Endothelial cell of umbilical vein (primary cell): ENCODE data around the gene PPM1F.

ENCODE experiments used
- EZH2 ChIP-seq: IDR thresholded peaks from 2 replicates; pipeline ENCODE4 v1.6.1; 2012; ENCODE audit warnings: borderline replicate concordance, low read depth, mild to moderate bottlenecking, moderate library complexity, low read length, inconsistent platforms; ENCODE audit not compliant: severe bottlenecking
- FOS ChIP-seq: IDR thresholded peaks from 2 replicates; pipeline ENCODE4 v1.6.1; 2011; ENCODE audit warnings: mild to moderate bottlenecking, low read length, moderate library complexity, borderline replicate concordance; ENCODE audit not compliant: insufficient read depth
- GATA2 ChIP-seq: IDR thresholded peaks from 2 replicates; pipeline ENCODE4 v1.7.0; 2011; ENCODE audit warnings: low read depth, mild to moderate bottlenecking, moderate library complexity, mixed read lengths, low read length; ENCODE audit not compliant: insufficient read length, insufficient read depth
- JUN ChIP-seq: IDR thresholded peaks from 2 replicates; pipeline ENCODE4 v1.6.1; 2011; ENCODE audit warnings: borderline replicate concordance, low read depth; ENCODE audit not compliant: insufficient read length, insufficient read depth
- MAX ChIP-seq: IDR thresholded peaks from 2 replicates; pipeline ENCODE4 v1.6.1; 2011; ENCODE audit not compliant: insufficient read depth, insufficient read length
- MYC ChIP-seq: IDR thresholded peaks from one replicate; pipeline ENCODE4 v1.6.1; 2011; ENCODE audit warnings: mild to moderate bottlenecking, low read depth, low read length
- POLR2A ChIP-seq: IDR thresholded peaks from 2 replicates; pipeline ENCODE4 v1.6.1; 2012; ENCODE audit warnings: low read depth, mild to moderate bottlenecking, control low read depth, low read length
- POLR2AphosphoS5 ChIP-seq: IDR thresholded peaks from 2 replicates; pipeline ENCODE4 v1.6.1; 2012; ENCODE audit warnings: low read depth, mild to moderate bottlenecking, control low read depth, low read length, moderate library complexity; ENCODE audit not compliant: insufficient read depth
- TF ChIP-seq, protein P1 (sequence below), 2 donors: IDR thresholded peaks; 1 replicate in 1 of 2; 2 replicates in 1 of 2; pipeline ENCODE4 v1.5.1; 2011; ENCODE audit warnings: low read length in 2 of 2, mild to moderate bottlenecking in 2 of 2, moderate library complexity in 2 of 2, control low read depth in 1 of 2, inconsistent platforms in 1 of 2, low read depth in 1 of 2; ENCODE audit not compliant: insufficient read depth in 1 of 2; ENCODE audit errors: extremely low read depth in 1 of 2

- TF ChIP-seq, protein P1, sequence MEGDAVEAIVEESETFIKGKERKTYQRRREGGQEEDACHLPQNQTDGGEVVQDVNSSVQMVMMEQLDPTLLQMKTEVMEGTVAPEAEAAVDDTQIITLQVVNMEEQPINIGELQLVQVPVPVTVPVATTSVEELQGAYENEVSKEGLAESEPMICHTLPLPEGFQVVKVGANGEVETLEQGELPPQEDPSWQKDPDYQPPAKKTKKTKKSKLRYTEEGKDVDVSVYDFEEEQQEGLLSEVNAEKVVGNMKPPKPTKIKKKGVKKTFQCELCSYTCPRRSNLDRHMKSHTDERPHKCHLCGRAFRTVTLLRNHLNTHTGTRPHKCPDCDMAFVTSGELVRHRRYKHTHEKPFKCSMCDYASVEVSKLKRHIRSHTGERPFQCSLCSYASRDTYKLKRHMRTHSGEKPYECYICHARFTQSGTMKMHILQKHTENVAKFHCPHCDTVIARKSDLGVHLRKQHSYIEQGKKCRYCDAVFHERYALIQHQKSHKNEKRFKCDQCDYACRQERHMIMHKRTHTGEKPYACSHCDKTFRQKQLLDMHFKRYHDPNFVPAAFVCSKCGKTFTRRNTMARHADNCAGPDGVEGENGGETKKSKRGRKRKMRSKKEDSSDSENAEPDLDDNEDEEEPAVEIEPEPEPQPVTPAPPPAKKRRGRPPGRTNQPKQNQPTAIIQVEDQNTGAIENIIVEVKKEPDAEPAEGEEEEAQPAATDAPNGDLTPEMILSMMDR (IDR thresholded peaks at IDR 0.05; ENCODE audit: extremely low read depth in 1 of 2, insufficient read depth in 1 of 2, low read depth in 1 of 2, low read length in 2 of 2): no peak
- TF ChIP-seq POLR2A: no peak
- no peak for TF ChIP-seq POLR2AphosphoS5
- no peak for TF ChIP-seq GATA2
- TF ChIP-seq EZH2: no peak
- no peak for TF ChIP-seq MAX
- TF ChIP-seq FOS: no peak
- TF ChIP-seq JUN: no peak
- TF ChIP-seq MYC: no peak
These were observed 55.6 kb downstream of the PPM1F start for GRCh38 chr22:21896951-21897513.
